ENCODE measurements around the gene FXYD6. TPM values are rescaled to one million over a fixed set of nuclear protein-coding genes. Genes with fewer than 3 reads are reported as not detected.

FXYD6 gene
- polyA plus RNA-seq, 2 of the 4 experiments (the other 2 are of a cell fraction) = 0.26 to 0.49 TPM

DNA sequence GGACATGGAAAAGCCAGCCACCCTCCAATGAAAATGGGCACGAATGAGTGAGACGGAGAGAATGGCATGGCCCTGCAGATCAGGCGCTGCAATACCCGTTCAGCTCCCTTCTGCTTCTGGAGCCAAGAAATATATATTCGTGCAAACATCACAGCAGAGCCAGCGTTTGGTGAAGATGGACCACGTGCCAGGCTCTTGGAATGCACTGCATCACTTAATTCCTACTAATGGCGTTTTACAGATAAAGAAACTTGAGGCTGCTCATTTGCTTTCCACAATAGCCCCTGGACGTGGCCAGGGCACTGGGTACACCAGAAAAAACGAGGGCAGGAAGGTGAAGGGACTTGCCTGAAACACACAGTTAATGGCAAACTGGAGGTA lies 50.3 kb downstream of the FXYD6 start:
- DNase-seq (ENCODE audit: low read depth in 1 of 2, low spot score in 1 of 2) (no peak), ATAC-seq (no peak), FAIRE-seq (no peak)
- Histone ChIP-seq H3K27ac (peak overlapping the region; percentile 30 to 36; a peak in 2 of 6 replicates), H3K4me3 (no peak overlapping the region), H3K9me3 (no peaks in the 10 kb centered on the region), H3K4me2 (peak overlapping the region; percentile 57), H3K4me1 (peaks cover 60% of the 10 kb centered on the region)
- ChIA-PET POLR2A (no interaction called here), CTCF (interaction anchor here (1.1 to 5.0 kb wide), 4 partner anchors 9 to 227 kb away, joined by 3 to 31 read pairs (median 5); no protein-coding TSS in a partner anchor)
- 42% methylated on average over 10 of the region's 10 CpGs for WGBS (ENCODE audit: missing lambda C conversion rate)
- no peak for TF ChIP-seq CBX8 (IDR thresholded peaks at IDR 0.05)
- TF ChIP-seq, protein P1, sequence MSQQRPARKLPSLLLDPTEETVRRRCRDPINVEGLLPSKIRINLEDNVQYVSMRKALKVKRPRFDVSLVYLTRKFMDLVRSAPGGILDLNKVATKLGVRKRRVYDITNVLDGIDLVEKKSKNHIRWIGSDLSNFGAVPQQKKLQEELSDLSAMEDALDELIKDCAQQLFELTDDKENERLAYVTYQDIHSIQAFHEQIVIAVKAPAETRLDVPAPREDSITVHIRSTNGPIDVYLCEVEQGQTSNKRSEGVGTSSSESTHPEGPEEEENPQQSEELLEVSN (IDR thresholded peaks at IDR 0.05; ENCODE audit: borderline replicate concordance, low read depth) = no peak
- TF ChIP-seq, protein P2, sequence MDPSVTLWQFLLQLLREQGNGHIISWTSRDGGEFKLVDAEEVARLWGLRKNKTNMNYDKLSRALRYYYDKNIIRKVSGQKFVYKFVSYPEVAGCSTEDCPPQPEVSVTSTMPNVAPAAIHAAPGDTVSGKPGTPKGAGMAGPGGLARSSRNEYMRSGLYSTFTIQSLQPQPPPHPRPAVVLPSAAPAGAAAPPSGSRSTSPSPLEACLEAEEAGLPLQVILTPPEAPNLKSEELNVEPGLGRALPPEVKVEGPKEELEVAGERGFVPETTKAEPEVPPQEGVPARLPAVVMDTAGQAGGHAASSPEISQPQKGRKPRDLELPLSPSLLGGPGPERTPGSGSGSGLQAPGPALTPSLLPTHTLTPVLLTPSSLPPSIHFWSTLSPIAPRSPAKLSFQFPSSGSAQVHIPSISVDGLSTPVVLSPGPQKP (IDR thresholded peaks at IDR 0.05; ENCODE audit: low read depth, low read length) = no peak
- TF ChIP-seq SREBF2 (IDR thresholded peaks at IDR 0.05) = no peak
- TF ChIP-seq, protein P3, sequence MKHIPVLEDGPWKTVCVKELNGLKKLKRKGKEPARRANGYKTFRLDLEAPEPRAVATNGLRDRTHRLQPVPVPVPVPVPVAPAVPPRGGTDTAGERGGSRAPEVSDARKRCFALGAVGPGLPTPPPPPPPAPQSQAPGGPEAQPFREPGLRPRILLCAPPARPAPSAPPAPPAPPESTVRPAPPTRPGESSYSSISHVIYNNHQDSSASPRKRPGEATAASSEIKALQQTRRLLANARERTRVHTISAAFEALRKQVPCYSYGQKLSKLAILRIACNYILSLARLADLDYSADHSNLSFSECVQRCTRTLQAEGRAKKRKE (CRISPR knock-in tag; IDR thresholded peaks at IDR 0.05; ENCODE audit: low read depth) = no peak
- no peak for TF ChIP-seq RFX5 (IDR thresholded peaks at IDR 0.05)
- TF ChIP-seq NR3C1 (IDR thresholded peaks at IDR 0.05) = no peak
- no peak for TF ChIP-seq MAZ (IDR thresholded peaks at IDR 0.05; ENCODE audit: borderline replicate concordance, low read depth, low read length)
- TF ChIP-seq FOSL2 (IDR thresholded peaks at IDR 0.05) = no peak
- TF ChIP-seq FOSL2 (CRISPR knock-in tag; IDR thresholded peaks at IDR 0.05) = no peak
- no peak for TF ChIP-seq EP300 (IDR thresholded peaks at IDR 0.05)
- no peak for TF ChIP-seq JUNB (IDR thresholded peaks at IDR 0.05)
- no peak for TF ChIP-seq CHD2 (IDR thresholded peaks at IDR 0.05; ENCODE audit: low read length, partially characterized antibody)
- no peak for TF ChIP-seq MAFK (IDR thresholded peaks at IDR 0.05; ENCODE audit: partially characterized antibody)

DNA sequence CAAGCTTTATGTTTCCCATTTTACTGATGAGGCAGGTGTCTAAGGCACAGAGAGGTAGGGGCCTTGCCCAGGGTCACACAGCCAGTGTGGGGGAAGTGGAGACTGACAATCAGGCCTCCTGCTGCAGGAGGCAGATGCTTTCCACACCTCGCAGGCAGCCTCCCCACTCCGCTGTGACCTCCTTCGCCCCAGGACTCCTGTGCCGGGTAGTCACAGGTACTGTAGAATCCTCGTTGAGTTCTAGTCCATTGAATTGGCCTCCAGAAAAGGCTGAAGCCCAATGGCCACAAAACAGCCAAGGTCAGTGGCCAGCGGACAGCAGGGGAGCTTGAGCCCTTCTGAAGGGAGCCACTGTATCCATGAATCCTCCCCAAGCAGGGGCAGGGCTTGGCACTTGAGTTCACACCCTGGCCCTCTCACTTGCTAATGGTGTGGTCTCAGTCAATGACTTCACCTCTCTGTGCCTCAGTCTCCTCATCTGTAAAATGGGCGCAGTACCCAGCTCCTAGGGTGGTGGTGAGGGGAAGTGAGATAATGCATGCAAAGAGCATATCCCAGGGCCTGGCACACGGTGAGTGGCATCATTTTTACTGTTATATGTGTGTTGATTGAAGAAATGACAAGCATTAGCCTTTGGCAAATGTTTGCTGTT lies 50.8 kb downstream of the FXYD6 start:
- POLR2A ChIA-PET = no interaction called here
- no peak for FAIRE-seq
- Histone ChIP-seq H3K27ac (peak overlapping the region; percentile 22 to 72; a peak in 3 of 6 replicates), H3K9me3 (no peaks in the 10 kb centered on the region), H3K4me1 (peaks cover 58% of the 10 kb centered on the region), H3K4me3 (no peak overlapping the region), H3K4me2 (peak overlapping the region; percentile 61; the same call in 2 of the 3 replicates)
- 88% methylated on average over 6 of the region's 8 CpGs for WGBS (ENCODE audit: missing lambda C conversion rate)
- DNase-seq (ENCODE audit: low read depth in 1 of 2, low spot score in 1 of 2) = no peak
- CTCF ChIA-PET = interaction anchor here (0.8 to 7.5 kb wide), 7 partner anchors 10 to 400 kb away, joined by 3 to 113 read pairs (median 4); no protein-coding TSS in a partner anchor
- TF ChIP-seq EP300 (IDR thresholded peaks at IDR 0.05) (no peak), ESRRA (IDR thresholded peaks at IDR 0.05; ENCODE audit: borderline replicate concordance, low read length) (no peak), POLR2AphosphoS2 (conservative IDR thresholded peaks at IDR 0.05; ENCODE audit: low read length) (no peak), CBX8 (IDR thresholded peaks at IDR 0.05) (no peak), EHF (CRISPR knock-in tag; IDR thresholded peaks at IDR 0.05) (no peak), MYC (IDR thresholded peaks at IDR 0.05; ENCODE audit: borderline replicate concordance, low read length) (no peak), FOSB (CRISPR knock-in tag; IDR thresholded peaks at IDR 0.05) (no peak), HOXA7 (CRISPR knock-in tag; IDR thresholded peaks at IDR 0.05) (no peak), KDM1A (IDR thresholded peaks at IDR 0.05; ENCODE audit: low read depth) (peak; percentile 59; the same call in 1 of the 2 replicates), ZNF302 (CRISPR knock-in tag; IDR thresholded peaks at IDR 0.05) (no peak), ZFP36 (IDR thresholded peaks at IDR 0.05; ENCODE audit: borderline replicate concordance, partially characterized antibody) (peak; percentile 4)
- TF ChIP-seq, protein P4, sequence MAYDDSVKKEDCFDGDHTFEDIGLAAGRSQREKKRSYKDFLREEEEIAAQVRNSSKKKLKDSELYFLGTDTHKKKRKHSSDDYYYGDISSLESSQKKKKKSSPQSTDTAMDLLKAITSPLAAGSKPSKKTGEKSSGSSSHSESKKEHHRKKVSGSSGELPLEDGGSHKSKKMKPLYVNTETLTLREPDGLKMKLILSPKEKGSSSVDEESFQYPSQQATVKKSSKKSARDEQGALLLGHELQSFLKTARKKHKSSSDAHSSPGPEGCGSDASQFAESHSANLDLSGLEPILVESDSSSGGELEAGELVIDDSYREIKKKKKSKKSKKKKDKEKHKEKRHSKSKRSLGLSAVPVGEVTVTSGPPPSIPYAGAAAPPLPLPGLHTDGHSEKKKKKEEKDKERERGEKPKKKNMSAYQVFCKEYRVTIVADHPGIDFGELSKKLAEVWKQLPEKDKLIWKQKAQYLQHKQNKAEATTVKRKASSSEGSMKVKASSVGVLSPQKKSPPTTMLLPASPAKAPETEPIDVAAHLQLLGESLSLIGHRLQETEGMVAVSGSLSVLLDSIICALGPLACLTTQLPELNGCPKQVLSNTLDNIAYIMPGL (CRISPR knock-in tag; IDR thresholded peaks at IDR 0.05; ENCODE audit: borderline replicate concordance) = no peak
- TF ChIP-seq, protein P5, sequence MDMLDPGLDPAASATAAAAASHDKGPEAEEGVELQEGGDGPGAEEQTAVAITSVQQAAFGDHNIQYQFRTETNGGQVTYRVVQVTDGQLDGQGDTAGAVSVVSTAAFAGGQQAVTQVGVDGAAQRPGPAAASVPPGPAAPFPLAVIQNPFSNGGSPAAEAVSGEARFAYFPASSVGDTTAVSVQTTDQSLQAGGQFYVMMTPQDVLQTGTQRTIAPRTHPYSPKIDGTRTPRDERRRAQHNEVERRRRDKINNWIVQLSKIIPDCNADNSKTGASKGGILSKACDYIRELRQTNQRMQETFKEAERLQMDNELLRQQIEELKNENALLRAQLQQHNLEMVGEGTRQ (IDR thresholded peaks at IDR 0.05) = no peak
- TF ChIP-seq, protein P6, sequence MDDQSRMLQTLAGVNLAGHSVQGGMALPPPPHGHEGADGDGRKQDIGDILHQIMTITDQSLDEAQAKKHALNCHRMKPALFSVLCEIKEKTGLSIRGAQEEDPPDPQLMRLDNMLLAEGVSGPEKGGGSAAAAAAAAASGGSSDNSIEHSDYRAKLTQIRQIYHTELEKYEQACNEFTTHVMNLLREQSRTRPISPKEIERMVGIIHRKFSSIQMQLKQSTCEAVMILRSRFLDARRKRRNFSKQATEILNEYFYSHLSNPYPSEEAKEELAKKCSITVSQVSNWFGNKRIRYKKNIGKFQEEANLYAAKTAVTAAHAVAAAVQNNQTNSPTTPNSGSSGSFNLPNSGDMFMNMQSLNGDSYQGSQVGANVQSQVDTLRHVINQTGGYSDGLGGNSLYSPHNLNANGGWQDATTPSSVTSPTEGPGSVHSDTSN (IDR thresholded peaks at IDR 0.05) = no peak
- TF ChIP-seq, protein P7, sequence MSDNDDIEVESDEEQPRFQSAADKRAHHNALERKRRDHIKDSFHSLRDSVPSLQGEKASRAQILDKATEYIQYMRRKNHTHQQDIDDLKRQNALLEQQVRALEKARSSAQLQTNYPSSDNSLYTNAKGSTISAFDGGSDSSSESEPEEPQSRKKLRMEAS (IDR thresholded peaks at IDR 0.05) = no peak
- no peak for ATAC-seq
